GM12878 (cell line): ENCODE measurements around the gene ZFP91. TPM values are rescaled to one million over a fixed set of nuclear protein-coding genes. Genes with fewer than 3 reads are reported as not detected.

ENCODE experiments used
- ATAC-seq: fragments of 200-7000 bp; cut with Tn5 transposase; 3 replicates; pipeline ENCODE4 v1.9.1; 2020; ENCODE audit warnings: mild to moderate bottlenecking, moderate library complexity
- BruUV-seq: library from RNA; stranded (reverse); fragments of 400-500 nt; replicated peaks from 2 replicates; lab custom pipeline; 2021; lab: Mats Ljungman, UMichigan
- CTCF ChIA-PET: fragments of 300-600 bp; sonication (Branson Sonifier 250); formaldehyde crosslinking; extraction: SDS; loops from one replicate; lab custom pipeline; 2021; ENCODE audit warnings: inconsistent platforms; lab: Yijun Ruan, JAX
- POLR2A ChIA-PET: fragments of 350-600 bp; formaldehyde crosslinking; extraction: SDS; loops from one replicate; lab custom pipeline; 2021; ENCODE audit warnings: inconsistent platforms; lab: Charles Lee
- RAD21 ChIA-PET: fragments of 300-600 bp; sonication (Branson Sonifier 250); formaldehyde crosslinking; loops from one replicate; lab custom pipeline; 2023; ENCODE audit warnings: antibody characterized with exemption; ENCODE audit not compliant: unreplicated experiment; lab: Charles Lee
- SMC1A ChIA-PET: fragments of 300-600 bp; sonication (Branson Sonifier 250); formaldehyde crosslinking; loops from one replicate; lab custom pipeline; 2023; ENCODE audit not compliant: unreplicated experiment, uncharacterized antibody; lab: Charles Lee
- DNase-seq: peaks from one replicate; pipeline ENCODE4 v3.0.0-alpha.2; 2011; ENCODE audit warnings: low read depth, low spot score
- FAIRE-seq: peaks from 3 replicates; lab custom pipeline; 2011; peaks lifted over from hg19 to GRCh38; lab: Jason Lieb, UNC
- H2AFZ ChIP-seq: 2 replicates; pipeline ENCODE4 v1.6.0; 2011; ENCODE audit warnings: low read depth, low read length, control low read depth; ENCODE audit not compliant: control insufficient read depth
- H3K27ac ChIP-seq: 2 replicates; pipeline ENCODE4 v1.5.1; 2011; ENCODE audit warnings: control low read depth; ENCODE audit not compliant: control insufficient read depth, insufficient read depth
- H3K27me3 ChIP-seq, 2 experiments: replicated peaks in 1 of 2; 2 replicates each; pipeline versions ENCODE4 v1.6.0 to v1.6.1; 2011; ENCODE audit warnings: low read length in 1 of 2; ENCODE audit not compliant: control insufficient read depth in 2 of 2, insufficient read depth in 2 of 2
- H3K36me3 ChIP-seq, 2 experiments: 2 replicates each; pipeline ENCODE4 v1.5.1; 2011; ENCODE audit warnings: low read length in 1 of 2; ENCODE audit not compliant: control insufficient read depth in 2 of 2, insufficient read depth in 2 of 2
- H3K4me1 ChIP-seq: 2 replicates; pipeline ENCODE4 v1.6.1; 2011; ENCODE audit warnings: mild to moderate bottlenecking, low read length, moderate library complexity, mixed read lengths; ENCODE audit not compliant: control insufficient read depth, insufficient read depth
- H3K4me2 ChIP-seq: 2 replicates; pipeline ENCODE4 v1.6.0; 2011; ENCODE audit warnings: control low read depth; ENCODE audit not compliant: control insufficient read depth, insufficient read depth
- H3K4me3 ChIP-seq: fragments of 200-600 bp; sonication (generic); 2 replicates; pipeline ENCODE4 v1.5.1; 2016
- H3K79me2 ChIP-seq: 2 replicates; pipeline ENCODE4 v1.6.0; 2011; ENCODE audit warnings: low read length; ENCODE audit not compliant: control insufficient read depth, insufficient read depth
- H3K9ac ChIP-seq: 2 replicates; pipeline ENCODE4 v1.8.0; 2011; ENCODE audit warnings: low read length, control low read depth, mixed read lengths; ENCODE audit not compliant: control insufficient read depth, insufficient read depth
- H3K9me3 ChIP-seq: replicated peaks from 3 replicates; pipeline ENCODE4 v1.5.1; 2011; ENCODE audit warnings: mild to moderate bottlenecking, low read length; ENCODE audit not compliant: control insufficient read depth, insufficient read depth
- H4K20me1 ChIP-seq: 2 replicates; pipeline ENCODE4 v1.6.0; 2011; ENCODE audit not compliant: control insufficient read depth, insufficient read depth
- CHD4 ChIP-seq: fragments of 200-600 bp; sonication (generic); IDR thresholded peaks from 2 replicates; pipeline ENCODE4 v1.6.1; 2016; ENCODE audit warnings: mild to moderate bottlenecking
- CTCF ChIP-seq, 3 experiments: IDR thresholded peaks in 2 of 3; conservative IDR thresholded peaks in 1 of 3; 2 replicates each; pipeline ENCODE4 v1.5.1; 2011; ENCODE audit warnings: low read depth in 3 of 3, low read length in 3 of 3, mild to moderate bottlenecking in 3 of 3, control low read depth in 2 of 3, moderate library complexity in 2 of 3, inconsistent platforms in 1 of 3, mixed read lengths in 1 of 3; ENCODE audit not compliant: control insufficient read depth in 2 of 3, insufficient read depth in 1 of 3; ENCODE audit errors: extremely low read depth in 1 of 3
- GATAD2B ChIP-seq: fragments of 450-650 bp; conservative IDR thresholded peaks from 2 replicates; pipeline ENCODE4 v1.6.1; 2017; ENCODE audit warnings: low read depth, mild to moderate bottlenecking, moderate library complexity
- MXI1 ChIP-seq: fragments of 150-350 bp; IDR thresholded peaks from 2 replicates; pipeline ENCODE4 v1.6.1; 2011; ENCODE audit warnings: low read depth, mild to moderate bottlenecking, inconsistent platforms, low read length, improper control_type of control experiment
- RFX5 ChIP-seq: IDR thresholded peaks from 2 replicates; pipeline ENCODE4 v1.6.1; 2011; ENCODE audit warnings: low read depth, low read length, improper control_type of control experiment
- RUNX3 ChIP-seq: IDR thresholded peaks from 2 replicates; pipeline ENCODE4 v1.6.1; 2012; ENCODE audit warnings: low read length, inconsistent platforms
- SKIL ChIP-seq: fragments of 450-650 bp; IDR thresholded peaks from 2 replicates; pipeline ENCODE4 v1.6.1; 2017; ENCODE audit warnings: mild to moderate bottlenecking, low read depth, inconsistent platforms; ENCODE audit not compliant: poor library complexity, severe bottlenecking
- ZBTB33 ChIP-seq: fragments of 450-650 bp; IDR thresholded peaks from 2 replicates; pipeline ENCODE4 v1.6.1; 2017; ENCODE audit warnings: mild to moderate bottlenecking
- WGBS: methylation state at CpG from one replicate; pipeline ENCODE4 v1.1.6; 2016; ENCODE audit warnings: low lambda C conversion rate; ENCODE audit not compliant: insufficient replicate concordance, insufficient coverage; ENCODE audit errors: missing lambda C conversion rate; 5-methylcytosine and 5-hydroxymethylcytosine counted together
- in situ Hi-C: fragments of 300-500 bp; cut with MboI; formaldehyde crosslinking; loops from 9 replicates; pipeline ENCODE4 v1.14.3; 2018; ENCODE audit warnings: mixed read lengths
- intact Hi-C: fragments of 100-400 bp; cut with micrococcal nuclease; formaldehyde crosslinking; loops from one replicate; pipeline ENCODE4 v1.14.2; 2022; ENCODE audit not compliant: unreplicated experiment
- polyA plus RNA-seq, 11 experiments: library from polyadenylated mRNA; depleted of rRNA in 4 of 11; unstranded in 6 of 11; stranded (reverse) in 5 of 11; fragments of >200 nt; fragmentation: Nextera tagmentation in 4 of 11; fragmentation: Illumina TruSeq in 1 of 11; extraction: Ambion mirVana in 4 of 11; extraction: Trizol in 1 of 11; gene quantifications; 1 replicate in 1 of 11; 2 replicates in 10 of 11; pipeline versions ENCODE4 v1.2.1 to v1.2.3, GENCODE V29; 2011 to 2016; ENCODE audit warnings: inconsistent platforms in 2 of 11, missing spikeins in 2 of 11, low read depth in 1 of 11
- total RNA-seq, 4 experiments: library from RNA; depleted of rRNA in 3 of 4; stranded (reverse); fragments of >200 nt in 3 of 4; fragmentation: Illumina TruSeq in 1 of 4; extraction: Trizol in 1 of 4; gene quantifications; 2 replicates each; pipeline versions ENCODE4 v1.2.1 to v1.2.3, GENCODE V29; 2013 to 2021
- TF ChIP-seq, protein P1 (sequence below): fragments of 450-650 bp; conservative IDR thresholded peaks from 2 replicates; pipeline ENCODE4 v1.6.1; 2017; ENCODE audit warnings: mild to moderate bottlenecking, moderate library complexity
- TF ChIP-seq, protein P2 (sequence below): fragments of 450-650 bp; IDR thresholded peaks from 2 replicates; pipeline ENCODE4 v1.6.1; 2017; ENCODE audit warnings: antibody characterized with exemption, mild to moderate bottlenecking, moderate library complexity

The ZFP91 gene
- total and polyA plus RNA-seq, 10 of the 15 experiments (the other 5 are each of a cell fraction or from before 2014, with no cell fraction given): 12.9 to 54.1 (median 31.7) TPM

DNA sequence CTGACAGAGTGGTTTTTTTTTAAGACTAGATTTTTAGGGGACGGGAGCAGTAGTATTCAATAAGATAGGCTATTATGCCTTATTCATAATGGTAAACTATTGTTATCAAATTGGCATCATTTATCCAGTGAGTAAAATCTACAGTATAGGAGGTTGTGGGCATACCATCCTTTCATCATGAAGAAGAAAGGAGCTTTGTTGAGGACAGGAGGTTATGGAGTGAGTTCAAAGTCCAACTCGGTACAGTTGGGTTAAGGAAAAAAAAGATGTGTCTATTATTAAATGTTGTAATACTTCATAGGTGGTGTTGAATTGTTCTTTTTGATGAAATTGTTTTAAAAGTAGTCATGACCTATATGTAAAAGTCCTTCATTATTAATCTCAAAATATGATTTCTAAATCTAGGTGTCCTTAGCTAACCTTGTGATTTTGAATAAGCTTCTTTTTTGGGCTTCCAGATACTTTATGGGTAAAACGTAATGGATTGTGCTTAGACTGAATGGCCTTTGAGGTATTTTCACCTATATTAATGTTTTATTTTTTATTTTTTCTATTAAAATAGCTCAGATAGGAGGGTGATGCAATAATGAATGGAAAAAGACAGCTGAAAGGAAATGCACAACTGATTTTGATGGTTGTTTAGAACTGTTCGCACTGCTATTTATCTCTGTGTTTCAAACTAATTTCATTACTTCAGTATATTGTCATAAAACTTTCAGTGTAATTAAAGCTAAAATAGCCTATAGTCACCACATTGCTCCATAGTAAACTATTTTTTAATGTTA is 28.3 kb downstream of the ZFP91 start:
- H3K79me2 ChIP-seq: peaks cover 66% of the 10 kb centered on the region
- peaks cover 2 to 21% of the 10 kb centered on the region in 2 experiments for H3K36me3 ChIP-seq
- CTCF ChIA-PET: interaction anchor here (0.9 to 5.0 kb wide), 9 partner anchors 9 to 39 kb away, joined by 3 to 43 read pairs (median 6); no protein-coding TSS in a partner anchor
- no TSS peak for BruUV-seq
- 74% methylated on average over 4 of the region's 4 CpGs for WGBS
- peaks cover 3% of the 10 kb centered on the region; the same call in 1 of the 2 replicates for H4K20me1 ChIP-seq
- in situ Hi-C loops (no loop called here), intact Hi-C loops (no loop called here)
- no peaks in the 10 kb centered on the region for H3K27me3 ChIP-seq
- H3K9ac ChIP-seq: no peak overlapping the region
- H3K27ac ChIP-seq: no peak overlapping the region
- no peak overlapping the region for H2AFZ ChIP-seq
- SMC1A ChIA-PET: interaction anchor here (0.6 to 2.7 kb wide), 11 partner anchors 10 to 40 kb away, joined by 3 to 15 read pairs (median 5); partner anchors contain the start of genes CNTF and LPXN
- RAD21 ChIA-PET: interaction anchor here (0.8 to 3.3 kb wide), 6 partner anchors 23 to 46 kb away, joined by 3 to 13 read pairs (median 4); partner anchors contain the start of gene LPXN
- POLR2A ChIA-PET: interaction anchor here (0.9 to 1.5 kb wide), 4 partner anchors 9 to 39 kb away, joined by 3 to 4 read pairs (median 4); no protein-coding TSS in a partner anchor
- H3K4me2 ChIP-seq: no peak overlapping the region
- H3K4me3 ChIP-seq: no peak overlapping the region
- peaks cover 9% of the 10 kb centered on the region for H3K4me1 ChIP-seq
- ATAC-seq: no peak
- FAIRE-seq: no peak
- H3K9me3 ChIP-seq: no peaks in the 10 kb centered on the region; the same call in 2 of the 3 replicates
- no peak for DNase-seq
- no peak for TF ChIP-seq SKIL
- no peak for TF ChIP-seq GATAD2B
- no peak for TF ChIP-seq CTCF (IDR thresholded peaks at IDR 0.05 in 2 of 3, conservative IDR thresholded peaks at IDR 0.05 in 1 of 3; ENCODE audit: control insufficient read depth in 2 of 3, extremely low read depth in 1 of 3, insufficient read depth in 1 of 3, low read depth in 3 of 3, low read length in 3 of 3)
- TF ChIP-seq, protein P1, sequence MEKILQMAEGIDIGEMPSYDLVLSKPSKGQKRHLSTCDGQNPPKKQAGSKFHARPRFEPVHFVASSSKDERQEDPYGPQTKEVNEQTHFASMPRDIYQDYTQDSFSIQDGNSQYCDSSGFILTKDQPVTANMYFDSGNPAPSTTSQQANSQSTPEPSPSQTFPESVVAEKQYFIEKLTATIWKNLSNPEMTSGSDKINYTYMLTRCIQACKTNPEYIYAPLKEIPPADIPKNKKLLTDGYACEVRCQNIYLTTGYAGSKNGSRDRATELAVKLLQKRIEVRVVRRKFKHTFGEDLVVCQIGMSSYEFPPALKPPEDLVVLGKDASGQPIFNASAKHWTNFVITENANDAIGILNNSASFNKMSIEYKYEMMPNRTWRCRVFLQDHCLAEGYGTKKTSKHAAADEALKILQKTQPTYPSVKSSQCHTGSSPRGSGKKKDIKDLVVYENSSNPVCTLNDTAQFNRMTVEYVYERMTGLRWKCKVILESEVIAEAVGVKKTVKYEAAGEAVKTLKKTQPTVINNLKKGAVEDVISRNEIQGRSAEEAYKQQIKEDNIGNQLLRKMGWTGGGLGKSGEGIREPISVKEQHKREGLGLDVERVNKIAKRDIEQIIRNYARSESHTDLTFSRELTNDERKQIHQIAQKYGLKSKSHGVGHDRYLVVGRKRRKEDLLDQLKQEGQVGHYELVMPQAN: no peak
- TF ChIP-seq MXI1: no peak
- TF ChIP-seq, protein P2, sequence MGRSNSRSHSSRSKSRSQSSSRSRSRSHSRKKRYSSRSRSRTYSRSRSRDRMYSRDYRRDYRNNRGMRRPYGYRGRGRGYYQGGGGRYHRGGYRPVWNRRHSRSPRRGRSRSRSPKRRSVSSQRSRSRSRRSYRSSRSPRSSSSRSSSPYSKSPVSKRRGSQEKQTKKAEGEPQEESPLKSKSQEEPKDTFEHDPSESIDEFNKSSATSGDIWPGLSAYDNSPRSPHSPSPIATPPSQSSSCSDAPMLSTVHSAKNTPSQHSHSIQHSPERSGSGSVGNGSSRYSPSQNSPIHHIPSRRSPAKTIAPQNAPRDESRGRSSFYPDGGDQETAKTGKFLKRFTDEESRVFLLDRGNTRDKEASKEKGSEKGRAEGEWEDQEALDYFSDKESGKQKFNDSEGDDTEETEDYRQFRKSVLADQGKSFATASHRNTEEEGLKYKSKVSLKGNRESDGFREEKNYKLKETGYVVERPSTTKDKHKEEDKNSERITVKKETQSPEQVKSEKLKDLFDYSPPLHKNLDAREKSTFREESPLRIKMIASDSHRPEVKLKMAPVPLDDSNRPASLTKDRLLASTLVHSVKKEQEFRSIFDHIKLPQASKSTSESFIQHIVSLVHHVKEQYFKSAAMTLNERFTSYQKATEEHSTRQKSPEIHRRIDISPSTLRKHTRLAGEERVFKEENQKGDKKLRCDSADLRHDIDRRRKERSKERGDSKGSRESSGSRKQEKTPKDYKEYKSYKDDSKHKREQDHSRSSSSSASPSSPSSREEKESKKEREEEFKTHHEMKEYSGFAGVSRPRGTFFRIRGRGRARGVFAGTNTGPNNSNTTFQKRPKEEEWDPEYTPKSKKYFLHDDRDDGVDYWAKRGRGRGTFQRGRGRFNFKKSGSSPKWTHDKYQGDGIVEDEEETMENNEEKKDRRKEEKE: no peak
- TF ChIP-seq RFX5: no peak
- no peak for TF ChIP-seq CHD4
- TF ChIP-seq RUNX3: no peak
- TF ChIP-seq ZBTB33: no peak
